GM18526 (cell line): ENCODE measurements around the gene PHRF1.

ENCODE experiments used
- POLR2A ChIP-seq: IDR thresholded peaks from 3 replicates; pipeline ENCODE4 v1.6.1; 2011; ENCODE audit not compliant: insufficient read length; ENCODE audit errors: extremely low read depth

Gene PHRF1

GRCh38 chr11:650482-650881 lies 74.2 kb downstream of the PHRF1 start:
- no peak for TF ChIP-seq POLR2A

GRCh38 chr11:653837-654236 lies 77.6 kb downstream of the PHRF1 start:
- TF ChIP-seq POLR2A = no peak

GRCh38 chr11:655036-655726 lies 78.9 kb downstream of the PHRF1 start:
- TF ChIP-seq POLR2A = no peak

- TF ChIP-seq POLR2A = no peak
Observed at GRCh38 chr11:656426-656825, 80.2 kb downstream of the PHRF1 start.

- no peak for TF ChIP-seq POLR2A
Observed at GRCh38 chr11:656866-657265, 80.6 kb downstream of the PHRF1 start.

- no peak for TF ChIP-seq POLR2A
Observed at GRCh38 chr11:657691-658126, 81.4 kb downstream of the PHRF1 start.

GRCh38 chr11:659532-660085 lies 83.3 kb downstream of the PHRF1 start:
- no peak for TF ChIP-seq POLR2A

- TF ChIP-seq POLR2A = no peak
Observed at GRCh38 chr11:660281-660680, 84.0 kb downstream of the PHRF1 start.

GRCh38 chr11:660681-661444 lies 84.6 kb downstream of the PHRF1 start:
- TF ChIP-seq POLR2A = no peak
